Skin epidermis (tissue), 12 donors: Measurements from ENCODE around the gene GRID2.
A peak's percentile ranks its signal among the peaks of the same experiment; 100 is the strongest.
"Not testable (repeated sequence)": the region's sequence is repeated elsewhere in the genome, so short reads cannot be mapped to it uniquely, and the experiment has no call there.

Experiments
- H3K27ac ChIP-seq, 21 experiments: fragments of 200-600 bp; sonication (generic) in 11 of 21; one replicate each; pipeline ENCODE4 v1.5.0; 2020; ENCODE audit warnings: mild to moderate bottlenecking in 3 of 21, inconsistent platforms in 2 of 21, moderate library complexity in 2 of 21
- H3K4me3 ChIP-seq, 7 experiments: fragments of 200-600 bp; sonication (generic) in 2 of 7; one replicate each; pipeline ENCODE4 v1.5.0; 2020; ENCODE audit warnings: inconsistent platforms in 2 of 7, mild to moderate bottlenecking in 2 of 7, moderate library complexity in 1 of 7

GRID2 gene

GRCh38 chr4:93676937-93677336, 1373.2 kb downstream of the GRID2 start:
- not testable (repeated sequence) for H3K4me3 ChIP-seq, H3K27ac ChIP-seq

GRCh38 chr4:93684571-93684970, 1380.8 kb downstream of the GRID2 start:
- Histone ChIP-seq H3K4me3 (no peak overlapping the region), H3K27ac (no peak overlapping the region)

DNA sequence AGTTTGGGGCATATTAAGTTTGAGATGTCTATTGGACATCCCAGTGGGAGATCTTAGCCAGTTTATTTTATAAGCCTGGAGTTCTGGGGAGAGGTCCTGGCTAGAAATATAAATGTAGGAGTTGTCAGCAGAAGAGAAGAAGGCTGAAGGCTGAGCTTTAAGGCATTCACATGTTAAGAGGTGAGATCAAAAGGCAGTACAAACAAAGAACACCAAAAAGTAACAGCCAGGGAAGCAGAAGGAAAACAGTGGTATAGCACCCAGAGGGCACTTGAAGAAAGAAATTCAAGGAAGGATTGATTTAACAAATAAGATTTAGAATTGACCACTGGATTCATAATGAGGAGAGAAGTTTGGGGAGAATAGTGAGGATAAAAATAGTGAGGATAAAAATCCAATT, 1383.5 kb downstream of the GRID2 start:
- Histone ChIP-seq H3K27ac (no peak overlapping the region), H3K4me3 (no peak overlapping the region)

- H3K27ac ChIP-seq = no peak overlapping the region
Measured at GRCh38 chr4:93688978-93689377, 1385.2 kb downstream of the GRID2 start.

DNA sequence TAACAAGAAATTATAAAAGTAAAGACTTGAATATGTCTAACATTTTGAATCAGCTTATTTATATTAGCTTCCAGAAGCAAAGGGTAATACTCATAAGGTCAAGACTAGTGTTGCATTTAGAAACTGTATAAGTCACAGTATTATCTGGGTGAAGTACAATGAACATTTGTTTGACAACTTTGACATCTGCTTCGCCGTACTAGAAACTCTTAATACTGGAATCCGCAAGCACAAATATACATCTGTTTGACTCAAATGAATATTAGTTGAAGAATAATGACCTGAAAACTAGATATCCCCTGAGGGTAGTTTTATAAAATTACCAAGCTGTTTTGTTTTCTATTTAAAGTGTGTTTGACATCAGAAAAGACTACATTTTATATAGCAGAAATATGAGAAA, 1389.4 kb downstream of the GRID2 start:
- Histone ChIP-seq H3K27ac (no peak overlapping the region), H3K4me3 (no peak overlapping the region)

More at GRCh38 chr4:93688978-93689377, 1385.2 kb downstream of the GRID2 start:
- H3K4me3 ChIP-seq = no peak overlapping the region

DNA sequence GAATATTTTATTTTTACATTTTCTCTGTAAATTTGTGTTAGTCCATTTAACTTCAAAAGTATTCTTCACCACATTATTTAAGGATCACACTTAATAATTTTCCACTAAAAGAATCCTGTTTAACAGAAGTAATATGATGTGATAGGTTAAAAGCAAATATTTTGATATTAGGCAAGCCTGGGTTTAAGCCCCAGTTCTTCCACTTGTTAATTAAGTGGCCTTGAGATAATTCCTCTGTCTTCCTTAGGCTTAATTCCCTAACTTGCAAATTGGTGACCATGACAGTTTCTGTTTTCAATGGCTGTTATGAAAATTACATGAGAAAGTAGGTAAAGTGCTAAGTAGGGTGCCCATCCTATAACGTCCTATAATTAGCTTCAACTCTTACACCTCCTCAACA, 1394.9 kb downstream of the GRID2 start:
- no peak overlapping the region for H3K4me3 ChIP-seq
- H3K27ac ChIP-seq = no peak overlapping the region

DNA sequence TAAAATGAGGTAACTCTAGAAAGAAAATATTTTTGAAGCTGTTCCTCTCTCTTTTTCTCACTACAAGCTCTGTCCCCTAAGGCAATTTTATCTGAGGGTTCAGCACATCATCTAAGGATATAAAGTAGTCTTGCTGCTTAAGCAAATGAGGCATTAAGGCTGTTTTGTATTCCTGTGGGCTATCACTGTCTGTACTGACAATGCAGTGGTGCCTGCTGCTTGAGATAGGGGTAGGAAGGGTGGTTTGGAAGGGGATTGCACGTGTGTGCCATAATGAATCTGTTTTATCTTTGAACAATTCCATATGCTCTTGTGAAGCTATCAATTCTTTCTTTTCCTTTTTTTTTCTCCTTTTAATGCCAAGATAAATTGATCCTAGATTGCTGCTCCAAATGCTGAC, 1396.8 kb downstream of the GRID2 start:
- H3K27ac ChIP-seq = no peak overlapping the region
- H3K4me3 ChIP-seq = no peak overlapping the region

GRCh38 chr4:93710101-93710846, 1406.5 kb downstream of the GRID2 start:
- Histone ChIP-seq H3K4me3 (no peak overlapping the region), H3K27ac (no peak overlapping the region)

DNA sequence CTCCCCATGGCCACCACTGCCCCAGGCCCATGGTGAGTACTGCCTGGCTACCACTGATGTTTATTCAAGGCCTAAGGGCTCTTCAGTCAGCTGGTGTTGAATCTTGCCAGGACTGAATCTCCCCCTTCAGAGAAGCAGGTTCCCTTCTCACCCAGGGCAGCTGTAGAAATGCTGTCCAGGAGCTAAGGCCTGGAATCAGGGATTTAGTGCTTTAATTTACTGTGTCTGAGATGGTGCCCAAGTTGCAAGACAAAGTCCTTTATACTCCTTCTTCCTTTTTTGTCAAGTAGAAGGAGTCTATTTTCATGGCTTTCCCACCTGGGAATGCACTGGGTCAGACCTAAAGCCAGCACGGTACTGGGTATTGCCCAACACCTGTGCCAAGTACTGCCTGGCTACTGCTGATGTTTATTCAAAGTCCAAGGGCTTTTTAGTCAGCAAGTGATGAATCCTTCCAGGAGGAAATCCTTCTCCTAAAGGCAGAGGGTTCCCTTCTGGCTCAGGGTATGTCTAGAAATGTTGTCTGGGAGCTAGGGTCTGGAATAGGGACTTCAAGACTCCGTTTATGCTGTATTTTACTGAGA, 1407.2 kb downstream of the GRID2 start:
- no peak overlapping the region for H3K4me3 ChIP-seq
- no peak overlapping the region for H3K27ac ChIP-seq

DNA sequence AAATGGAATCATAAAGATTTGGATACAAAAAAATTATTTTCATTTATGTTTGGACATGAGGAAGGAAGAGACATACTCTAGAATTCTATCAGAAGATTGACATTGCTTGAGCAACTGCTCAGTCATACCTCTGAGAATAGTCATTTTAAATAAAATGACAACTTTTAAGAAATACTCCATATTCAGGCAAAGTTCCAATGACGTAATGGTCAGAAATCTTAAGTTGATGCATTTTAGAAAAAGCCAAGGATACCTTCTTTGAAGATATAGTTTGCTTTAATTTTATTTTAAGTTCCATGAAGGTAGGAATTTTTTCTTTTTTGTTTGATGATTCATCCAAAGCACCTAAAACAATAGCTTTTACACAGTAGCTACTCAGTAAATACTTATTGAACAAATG, 1414.5 kb downstream of the GRID2 start:
- Histone ChIP-seq H3K4me3 (no peak overlapping the region), H3K27ac (no peak overlapping the region)

GRCh38 chr4:93719552-93719951, 1415.8 kb downstream of the GRID2 start:
- no peak overlapping the region for H3K4me3 ChIP-seq
- no peak overlapping the region for H3K27ac ChIP-seq

DNA sequence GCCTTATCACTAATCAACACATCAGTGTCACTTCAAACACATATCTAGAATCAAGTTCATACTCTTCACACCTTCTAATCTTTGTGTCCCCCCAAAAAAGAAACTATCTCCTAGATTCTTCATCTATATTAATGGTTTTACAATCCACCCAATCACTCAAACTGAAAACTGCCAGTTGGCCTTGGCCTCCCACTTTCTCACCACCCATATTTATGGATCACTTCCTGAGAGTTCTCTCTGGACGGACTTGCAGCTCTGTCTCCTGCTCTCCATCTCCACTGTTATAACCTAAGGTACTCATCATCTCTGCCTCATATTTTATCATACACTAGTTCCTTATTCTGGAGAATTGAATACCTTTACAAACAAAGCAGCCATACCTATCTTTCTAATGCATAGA, 1418.7 kb downstream of the GRID2 start:
- Histone ChIP-seq H3K4me3 (no peak overlapping the region), H3K27ac (no peak overlapping the region)

- Histone ChIP-seq H3K4me3 (no peak overlapping the region), H3K27ac (no peak overlapping the region)
Measured at GRCh38 chr4:93730251-93730650, 1426.5 kb downstream of the GRID2 start.

DNA sequence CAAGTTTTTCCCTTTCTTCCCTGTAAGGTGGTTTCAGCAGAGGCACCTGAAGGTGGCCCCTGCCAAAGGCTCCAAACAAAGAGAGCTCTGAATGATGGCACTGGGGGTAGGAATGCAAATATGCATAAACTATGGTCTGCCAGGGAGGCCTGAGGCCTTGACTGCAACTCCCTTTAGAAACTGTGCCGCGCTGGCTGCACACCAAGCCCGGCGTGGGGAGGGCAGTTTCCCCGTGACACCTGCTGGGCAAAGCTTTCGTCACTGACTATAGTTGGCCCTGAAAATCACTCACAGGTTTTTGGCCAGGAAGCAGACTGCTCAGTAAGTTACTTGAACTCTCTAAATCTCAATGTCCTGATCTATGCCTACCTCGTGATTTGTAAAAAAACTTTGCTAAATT, 1427.0 kb downstream of the GRID2 start:
- Histone ChIP-seq H3K27ac (peak overlapping the region in 1 of 21 experiments; percentile 17), H3K4me3 (no peak overlapping the region)

DNA sequence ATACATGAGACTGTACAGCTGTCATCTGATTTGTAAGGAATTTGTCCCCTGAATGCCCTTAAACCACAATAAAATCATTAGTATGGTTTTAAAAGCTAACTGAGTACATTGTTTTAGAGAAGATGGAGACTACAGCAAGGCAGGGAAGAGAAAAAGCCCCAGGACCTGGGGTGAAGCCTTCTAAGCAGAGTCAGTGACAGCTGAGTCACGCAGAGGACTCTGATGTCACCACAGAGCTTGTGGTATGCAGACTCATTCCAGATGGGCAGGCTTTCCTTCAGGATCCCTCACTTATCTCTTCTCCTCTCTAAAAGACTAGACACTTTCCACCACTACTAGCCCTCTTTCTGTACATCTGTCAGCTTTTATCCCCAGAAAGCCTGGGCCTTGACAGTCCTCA, 1427.7 kb downstream of the GRID2 start:
- H3K4me3 ChIP-seq = no peak overlapping the region
- H3K27ac ChIP-seq = peak overlapping the region in 1 of 21 experiments; percentile 17

DNA sequence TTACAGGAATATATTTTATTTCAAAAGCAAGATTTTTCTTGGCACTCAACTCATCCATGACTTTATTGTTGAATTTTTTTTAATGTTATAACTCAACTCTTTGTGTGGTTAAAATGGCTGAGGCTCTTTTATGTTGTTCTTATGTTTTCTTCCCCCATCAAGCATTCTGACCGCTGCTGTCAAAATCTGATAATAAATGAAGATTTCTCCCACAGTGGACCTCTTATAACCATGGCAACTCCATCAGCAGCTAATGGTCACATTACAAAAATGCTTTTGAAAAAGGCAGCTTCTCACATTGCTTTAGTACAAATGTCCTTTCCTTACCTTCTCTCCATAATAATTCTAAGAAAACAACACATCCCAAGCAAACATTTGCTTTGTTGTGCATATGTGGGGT, 1428.7 kb downstream of the GRID2 start:
- no peak overlapping the region for H3K4me3 ChIP-seq
- H3K27ac ChIP-seq = no peak overlapping the region

- no peak overlapping the region for H3K4me3 ChIP-seq
Measured at GRCh38 chr4:93740890-93741289, 1437.1 kb downstream of the GRID2 start.

GRCh38 chr4:93743022-93743421, 1439.3 kb downstream of the GRID2 start:
- no peak overlapping the region for H3K4me3 ChIP-seq
- H3K27ac ChIP-seq = no peak overlapping the region

More at GRCh38 chr4:93740890-93741289, 1437.1 kb downstream of the GRID2 start:
- no peak overlapping the region for H3K27ac ChIP-seq

- H3K27ac ChIP-seq = no peak overlapping the region
- no peak overlapping the region for H3K4me3 ChIP-seq
Measured at GRCh38 chr4:93743635-93744034, 1439.9 kb downstream of the GRID2 start.

- Histone ChIP-seq H3K27ac (no peak overlapping the region), H3K4me3 (no peak overlapping the region)
Measured at GRCh38 chr4:93744961-93745360, 1441.2 kb downstream of the GRID2 start.

DNA sequence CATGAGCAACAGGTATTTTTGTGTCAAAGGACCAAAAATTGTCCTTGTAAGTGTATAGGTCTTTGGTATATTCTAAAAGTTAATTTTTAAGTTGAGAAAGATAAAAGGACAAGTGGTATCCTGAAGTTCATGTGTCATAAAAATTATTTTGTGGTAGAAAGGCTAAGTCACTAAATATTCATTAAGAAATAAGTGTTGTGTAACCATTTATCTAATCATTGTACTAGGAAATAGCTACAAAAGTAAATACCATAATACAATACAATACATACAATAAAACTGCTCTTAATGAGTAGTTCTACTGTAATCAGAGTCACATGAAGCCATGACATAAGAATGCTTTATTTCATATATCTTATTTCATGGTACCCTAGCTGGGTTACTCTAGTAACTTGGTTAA, 1442.3 kb downstream of the GRID2 start:
- H3K27ac ChIP-seq = no peak overlapping the region
- H3K4me3 ChIP-seq = no peak overlapping the region

GRCh38 chr4:93747220-93747619, 1443.5 kb downstream of the GRID2 start:
- Histone ChIP-seq H3K27ac (no peak overlapping the region), H3K4me3 (no peak overlapping the region)
